Body of pancreas (tissue), 4 donors: Measurements from ENCODE around the gene FAM20C. TPM values are rescaled to one million over a fixed set of nuclear protein-coding genes. Genes with fewer than 3 reads are reported as not detected.

Experiments
- ATAC-seq: fragments of 150-250 bp; one replicate; pipeline ENCODE4 v1.9.1; 2016
- DNase-seq, 4 donors: peaks; one replicate each; pipeline ENCODE4 v3.0.0-alpha.2; 2019
- H3K27ac ChIP-seq, 4 donors: fragments of 200-600 bp; sonication (generic); 1 replicate in 3 of 4; 2 replicates in 1 of 4; pipeline versions ENCODE4 v1.5.1 to v1.6.1; 2016 to 2019; ENCODE audit warnings: mild to moderate bottlenecking in 1 of 4, mixed read lengths in 1 of 4, moderate library complexity in 1 of 4
- H3K27me3 ChIP-seq, 2 donors: fragments of 200-600 bp; sonication (generic); one replicate each; pipeline ENCODE4 v1.6.0; 2016; ENCODE audit warnings: mild to moderate bottlenecking in 1 of 2
- H3K36me3 ChIP-seq, 2 donors: fragments of 200-600 bp; sonication (generic); replicated peaks in 1 of 2; 2 replicates each; pipeline ENCODE4 v1.5.1; 2016; ENCODE audit warnings: low read depth in 2 of 2; ENCODE audit not compliant: insufficient read depth in 1 of 2
- H3K4me1 ChIP-seq: fragments of 200-600 bp; sonication (generic); one replicate; pipeline ENCODE4 v1.6.0; 2016
- H3K4me3 ChIP-seq, 2 donors: fragments of 200-600 bp; sonication (generic); 1 replicate in 1 of 2; 2 replicates in 1 of 2; pipeline ENCODE4 v1.5.1; 2016 to 2019
- H3K9me3 ChIP-seq, 3 donors: fragments of 200-600 bp; sonication (generic); 1 replicate in 2 of 3; 2 replicates in 1 of 3; pipeline ENCODE4 v1.5.1; 2016
- POLR2A ChIP-seq, 3 donors: fragments of 450-650 bp; IDR thresholded peaks; one replicate each; pipeline ENCODE4 v1.6.1; 2016; ENCODE audit warnings: antibody characterized with exemption in 3 of 3, mild to moderate bottlenecking in 2 of 3
- WGBS, 2 donors: methylation state at CpG; one replicate each; pipeline ENCODE4 v1.1.5; 2017; 5-methylcytosine and 5-hydroxymethylcytosine counted together
- intact Hi-C: fragments of 100-400 bp; cut with DNase I; formaldehyde crosslinking; loops from one replicate; pipeline ENCODE4 v1.15.1; 2023
- total RNA-seq, 2 donors: library from RNA; depleted of rRNA; stranded (reverse); fragments of >200 nt; gene quantifications; one replicate each; pipeline ENCODE4 v1.1.0, GENCODE V29; 2016
- TF ChIP-seq, protein P1 (sequence below), 7 experiments: fragments of 450-650 bp in 4 of 7; fragments of 200-600 bp in 3 of 7; sonication (generic) in 3 of 7; IDR thresholded peaks; one replicate each; pipeline ENCODE4 v1.5.1; 2016 to 2019; ENCODE audit warnings: antibody characterized with exemption in 7 of 7

FAM20C gene
- total RNA-seq, 2 donors from 2014 or later = 12.7 to 26.0 TPM

DNA sequence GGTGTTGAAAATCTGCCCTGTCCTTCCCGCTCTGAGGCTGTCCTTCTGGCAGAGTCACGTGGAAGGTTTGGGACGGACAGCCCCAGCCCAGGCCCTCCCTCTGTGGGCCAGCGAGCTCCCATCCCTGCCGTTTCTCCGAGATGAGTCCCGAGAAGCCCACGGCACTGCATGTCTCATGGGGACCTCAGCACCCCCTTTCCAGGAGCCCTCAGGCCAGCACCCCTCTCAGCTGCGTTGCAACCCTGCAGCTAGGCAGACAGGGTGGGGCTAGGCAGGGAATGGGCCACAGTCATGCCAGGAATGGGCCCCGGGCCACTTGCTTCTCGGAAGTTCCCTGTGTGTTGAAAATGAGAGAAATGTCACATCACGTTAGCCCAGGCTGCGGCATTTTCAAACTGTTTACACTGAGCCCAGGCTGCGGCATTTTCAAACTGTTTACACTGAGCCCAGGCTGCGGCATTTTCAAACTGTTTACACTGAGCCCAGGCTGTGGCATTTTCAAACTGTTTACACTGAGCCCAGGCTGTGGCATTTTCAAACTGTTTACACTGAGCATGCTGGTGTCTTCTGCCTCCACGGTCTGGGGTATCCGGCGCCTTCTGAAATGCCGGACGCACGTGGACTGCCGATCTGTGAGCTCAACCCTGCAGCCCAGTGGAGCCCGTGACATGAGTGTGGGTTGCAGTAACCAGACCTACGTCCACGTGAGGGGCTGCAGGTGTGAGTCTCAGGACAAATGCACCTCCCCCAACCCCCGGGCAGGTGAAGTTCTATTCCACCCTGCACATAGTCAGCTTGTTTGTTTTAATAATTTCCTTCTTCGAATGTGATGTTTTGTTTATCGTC, 42.6 kb downstream of the FAM20C start:
- no peak for TF ChIP-seq POLR2A (IDR thresholded peaks at IDR 0.05)
- TF ChIP-seq, protein P1, sequence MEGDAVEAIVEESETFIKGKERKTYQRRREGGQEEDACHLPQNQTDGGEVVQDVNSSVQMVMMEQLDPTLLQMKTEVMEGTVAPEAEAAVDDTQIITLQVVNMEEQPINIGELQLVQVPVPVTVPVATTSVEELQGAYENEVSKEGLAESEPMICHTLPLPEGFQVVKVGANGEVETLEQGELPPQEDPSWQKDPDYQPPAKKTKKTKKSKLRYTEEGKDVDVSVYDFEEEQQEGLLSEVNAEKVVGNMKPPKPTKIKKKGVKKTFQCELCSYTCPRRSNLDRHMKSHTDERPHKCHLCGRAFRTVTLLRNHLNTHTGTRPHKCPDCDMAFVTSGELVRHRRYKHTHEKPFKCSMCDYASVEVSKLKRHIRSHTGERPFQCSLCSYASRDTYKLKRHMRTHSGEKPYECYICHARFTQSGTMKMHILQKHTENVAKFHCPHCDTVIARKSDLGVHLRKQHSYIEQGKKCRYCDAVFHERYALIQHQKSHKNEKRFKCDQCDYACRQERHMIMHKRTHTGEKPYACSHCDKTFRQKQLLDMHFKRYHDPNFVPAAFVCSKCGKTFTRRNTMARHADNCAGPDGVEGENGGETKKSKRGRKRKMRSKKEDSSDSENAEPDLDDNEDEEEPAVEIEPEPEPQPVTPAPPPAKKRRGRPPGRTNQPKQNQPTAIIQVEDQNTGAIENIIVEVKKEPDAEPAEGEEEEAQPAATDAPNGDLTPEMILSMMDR (IDR thresholded peaks at IDR 0.05) = no peak
- intact Hi-C loops = no loop called here
- Histone ChIP-seq H3K27me3 (no peaks in the 10 kb centered on the region), H3K27ac (peak overlapping the region; percentile 63 to 79 (median 75)), H3K36me3 (no peaks in the 10 kb centered on the region), H3K4me3 (no peak overlapping the region), H3K4me1 (peaks cover 30% of the 10 kb centered on the region), H3K9me3 (no peaks in the 10 kb centered on the region)
- ATAC-seq (peak; percentile 63), DNase-seq (peak; percentile 57 to 76 (median 74))
- WGBS, 2 donors = 45 to 52% methylated on average over 13 to 28 of the region's 28 CpGs

DNA sequence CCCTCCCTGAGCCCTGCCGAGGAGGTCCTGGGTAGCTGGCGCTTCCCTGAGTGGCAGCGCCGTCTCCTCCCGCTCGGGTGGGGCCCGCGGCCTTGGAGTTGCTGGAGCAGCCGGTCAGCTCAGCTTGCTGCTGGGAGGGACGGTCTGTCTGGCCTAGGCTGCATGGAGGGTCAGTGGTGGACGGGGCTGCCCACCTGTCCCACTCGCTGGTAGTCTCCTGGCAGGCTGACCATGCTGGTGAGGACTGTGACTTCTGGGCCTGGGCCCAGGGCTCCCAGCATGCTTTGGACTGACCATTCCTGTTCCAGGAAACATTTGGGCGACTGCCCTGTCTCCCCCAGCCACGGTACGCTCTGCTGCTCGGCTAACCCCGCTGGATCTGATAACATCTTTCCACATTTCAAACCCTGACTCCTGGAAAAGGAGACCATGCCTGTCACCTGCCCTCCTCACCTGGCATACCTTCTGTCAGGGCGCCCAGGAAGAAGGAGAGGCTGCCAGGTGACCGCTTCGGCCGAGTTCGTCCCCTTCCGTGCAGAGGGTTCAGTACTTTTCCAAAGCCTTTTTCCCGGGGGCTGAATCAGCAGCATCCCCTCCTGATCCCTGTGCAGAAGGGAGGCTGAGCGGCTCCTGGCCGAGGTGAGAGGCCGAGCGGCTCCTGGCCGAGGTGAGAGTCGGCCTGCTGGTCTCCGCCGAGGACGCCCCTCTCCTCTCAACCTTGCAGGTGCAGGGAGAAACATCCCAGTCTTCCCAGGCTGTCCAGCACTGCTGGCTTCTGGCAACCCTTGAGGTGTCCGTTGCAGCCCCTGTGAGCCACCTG, 43.4 kb downstream of the FAM20C start:
- ATAC-seq (peak; percentile 77), DNase-seq (peak; percentile 74 to 87 (median 84))
- H3K27ac ChIP-seq = peak overlapping the region; percentile 63 to 79 (median 75)
- H3K4me1 ChIP-seq = peaks cover 30% of the 10 kb centered on the region
- no peaks in the 10 kb centered on the region for H3K27me3 ChIP-seq
- intact Hi-C loops = no loop called here
- no peaks in the 10 kb centered on the region for H3K9me3 ChIP-seq
- TF ChIP-seq POLR2A (IDR thresholded peaks at IDR 0.05) = no peak
- TF ChIP-seq, protein P1 (IDR thresholded peaks at IDR 0.05) = no peak
- H3K4me3 ChIP-seq = no peak overlapping the region
- H3K36me3 ChIP-seq = no peaks in the 10 kb centered on the region
- 23 to 46% methylated on average over 16 to 34 of the region's 34 CpGs for WGBS, 2 donors

- no peak for TF ChIP-seq POLR2A (IDR thresholded peaks at IDR 0.05)
- TF ChIP-seq, protein P1 (IDR thresholded peaks at IDR 0.05) = no peak
- H3K36me3 ChIP-seq = no peaks in the 10 kb centered on the region
- H3K4me3 ChIP-seq = no peak overlapping the region
- WGBS, 2 donors = 81 to 90% methylated on average over 5 to 8 of the region's 8 CpGs
- H3K27ac ChIP-seq = no peak overlapping the region
- DNase-seq (no peak), ATAC-seq (no peak)
- H3K9me3 ChIP-seq = no peaks in the 10 kb centered on the region
- H3K4me1 ChIP-seq = peaks cover 30% of the 10 kb centered on the region
- intact Hi-C loops = no loop called here
- no peaks in the 10 kb centered on the region for H3K27me3 ChIP-seq
Measured at GRCh38 chr7:236967-237366, 44.6 kb downstream of the FAM20C start.

DNA sequence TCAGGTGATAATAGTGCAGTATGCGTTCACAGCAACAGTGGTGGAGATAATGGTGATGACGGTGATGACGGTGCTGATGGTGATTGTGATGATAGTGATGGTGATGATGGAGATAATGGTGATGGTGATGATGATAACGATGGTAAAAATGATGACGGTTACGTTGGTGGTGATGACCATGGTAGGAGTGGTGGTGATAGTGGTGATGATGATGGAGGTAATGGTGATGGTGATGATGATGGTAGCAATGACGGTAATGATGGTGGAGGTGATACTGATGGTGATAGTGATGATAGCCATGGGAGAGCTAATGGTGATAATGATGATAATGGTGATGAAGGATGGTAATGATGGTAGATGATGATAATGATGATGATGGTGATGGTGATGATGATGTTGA, 45.0 kb downstream of the FAM20C start:
- intact Hi-C loops = no loop called here
- H3K36me3 ChIP-seq = no peaks in the 10 kb centered on the region
- peaks cover 30% of the 10 kb centered on the region for H3K4me1 ChIP-seq
- no peak for TF ChIP-seq POLR2A (IDR thresholded peaks at IDR 0.05)
- H3K27me3 ChIP-seq = no peaks in the 10 kb centered on the region
- WGBS, 2 donors = 79 to 88% methylated on average over 7 of the region's 7 CpGs
- no peak overlapping the region for H3K4me3 ChIP-seq
- no peak overlapping the region for H3K27ac ChIP-seq
- DNase-seq = no peak
- no peaks in the 10 kb centered on the region for H3K9me3 ChIP-seq
- no peak for ATAC-seq

- Histone ChIP-seq H3K36me3 (no peaks in the 10 kb centered on the region), H3K4me3 (no peak overlapping the region), H3K27me3 (no peaks in the 10 kb centered on the region), H3K9me3 (no peaks in the 10 kb centered on the region), H3K4me1 (peaks cover 17% of the 10 kb centered on the region), H3K27ac (no peak overlapping the region)
- DNase-seq (no peak), ATAC-seq (no peak)
- TF ChIP-seq, protein P1 (IDR thresholded peaks at IDR 0.05) = no peak
- no peak for TF ChIP-seq POLR2A (IDR thresholded peaks at IDR 0.05)
- intact Hi-C loops = no loop called here
Measured at GRCh38 chr7:240146-240676, 47.8 kb downstream of the FAM20C start.
